Smooth muscle cell (in vitro differentiated cells): ENCODE results near the gene OSBPL10. TPM values are rescaled to one million over a fixed set of nuclear protein-coding genes. Genes with fewer than 3 reads are reported as not detected.

Source experiments
- DNase-seq: peaks from one replicate; lab custom pipeline; 2025; ENCODE audit not compliant: unreplicated experiment; lab: John Stamatoyannopoulos, UW
- H2AFZ ChIP-seq: fragments of 200-600 bp; sonication (generic); 2 replicates; pipeline ENCODE4 v1.6.0; 2016; ENCODE audit warnings: antibody characterized with exemption, low read depth, mild to moderate bottlenecking
- H3F3A ChIP-seq: fragments of 200-600 bp; sonication (generic); 2 replicates; pipeline ENCODE4 v1.6.0; 2017; ENCODE audit warnings: antibody characterized with exemption, low read depth
- H3K27ac ChIP-seq: fragments of 200-600 bp; sonication (generic); 2 replicates; pipeline ENCODE4 v1.5.1; 2016; ENCODE audit warnings: low read depth, mild to moderate bottlenecking
- H3K27me3 ChIP-seq: fragments of 200-600 bp; sonication (generic); 2 replicates; pipeline ENCODE4 v1.6.1; 2016; ENCODE audit warnings: low read depth, mild to moderate bottlenecking
- H3K36me3 ChIP-seq: fragments of 200-600 bp; sonication (generic); 2 replicates; pipeline ENCODE4 v1.5.1; 2016; ENCODE audit warnings: low read depth
- H3K4me1 ChIP-seq: fragments of 200-600 bp; sonication (generic); 2 replicates; pipeline ENCODE4 v1.5.1; 2016; ENCODE audit warnings: low read depth
- H3K4me2 ChIP-seq: fragments of 200-600 bp; sonication (generic); 2 replicates; pipeline ENCODE4 v1.6.0; 2016; ENCODE audit warnings: mild to moderate bottlenecking
- H3K4me3 ChIP-seq: fragments of 200-600 bp; sonication (generic); 2 replicates; pipeline ENCODE4 v1.5.1; 2016; ENCODE audit warnings: mild to moderate bottlenecking
- H3K79me2 ChIP-seq: fragments of 200-600 bp; sonication (generic); 2 replicates; pipeline ENCODE4 v1.6.0; 2016; ENCODE audit warnings: low read depth, mild to moderate bottlenecking
- H3K9ac ChIP-seq: fragments of 200-600 bp; sonication (generic); 2 replicates; pipeline ENCODE4 v1.6.0; 2016; ENCODE audit warnings: low read depth
- H3K9me3 ChIP-seq: fragments of 200-600 bp; sonication (generic); replicated peaks from 2 replicates; pipeline ENCODE4 v1.5.1; 2016; ENCODE audit warnings: low read depth
- H4K20me1 ChIP-seq: fragments of 200-600 bp; sonication (generic); 2 replicates; pipeline ENCODE4 v1.6.0; 2016; ENCODE audit warnings: low read depth
- CTCF ChIP-seq: fragments of 200-600 bp; sonication (generic); IDR thresholded peaks from 2 replicates; pipeline ENCODE4 v1.5.1; 2017; ENCODE audit warnings: borderline replicate concordance, mild to moderate bottlenecking, antibody characterized with exemption; ENCODE audit not compliant: insufficient read depth, poor library complexity, severe bottlenecking
- WGBS: methylation state at CpG from one replicate; pipeline ENCODE4 v1.1.7; 2016; ENCODE audit warnings: low lambda C conversion rate; 5-methylcytosine and 5-hydroxymethylcytosine counted together
- polyA plus RNA-seq: library from polyadenylated mRNA; unstranded; fragments of >200 nt; fragmentation: Nextera tagmentation; extraction: Ambion mirVana; gene quantifications from 2 replicates; pipeline ENCODE4 v1.2.1, GENCODE V29; 2016
- total RNA-seq: library from RNA; depleted of rRNA; stranded (reverse); fragments of >200 nt; gene quantifications from 2 replicates; pipeline ENCODE4 v1.2.3, GENCODE V29; 2014

OSBPL10 gene
- total and polyA plus RNA-seq, 2 experiments from 2014 or later: 48.9 to 91.5 TPM

- Histone ChIP-seq H3K36me3 (no peaks in the 10 kb centered on the region), H3K4me3 (no peak overlapping the region), H3K9me3 (no peaks in the 10 kb centered on the region), H3K9ac (no peak overlapping the region), H4K20me1 (peaks cover 42% of the 10 kb centered on the region), H3K27me3 (no peaks in the 10 kb centered on the region), H3K27ac (no peak overlapping the region), H3F3A (no peaks in the 10 kb centered on the region), H2AFZ (no peak overlapping the region), H3K4me2 (no peak overlapping the region), H3K4me1 (peaks cover 13% of the 10 kb centered on the region), H3K79me2 (peaks cover 95% of the 10 kb centered on the region)
- WGBS: 96% methylated on average over 4 of the region's 4 CpGs
- no peak for DNase-seq
- no peak for TF ChIP-seq CTCF
These were observed 51.1 kb downstream of the OSBPL10 start for GRCh38 chr3:31929826-31930502.

DNA sequence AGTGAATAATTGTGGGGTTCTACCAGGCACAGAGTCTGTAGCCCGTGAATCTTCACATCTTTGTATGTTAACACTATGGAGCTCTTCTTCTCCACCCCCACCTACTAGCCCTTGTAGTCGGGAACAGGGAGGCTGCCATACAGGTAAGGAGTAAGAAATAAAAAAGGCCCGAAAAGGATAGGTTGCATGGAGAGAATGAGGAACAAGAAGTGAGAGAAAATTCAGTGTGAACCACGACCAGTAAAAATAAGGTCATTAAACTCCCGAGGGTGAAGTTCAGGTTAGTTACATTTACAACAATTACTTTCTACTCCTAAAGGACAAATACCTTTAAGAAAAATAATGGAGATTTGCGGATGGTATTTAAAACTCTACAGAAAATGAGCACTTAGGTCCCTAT lies 53.3 kb downstream of the OSBPL10 start:
- peaks cover 95% of the 10 kb centered on the region for H3K79me2 ChIP-seq
- TF ChIP-seq CTCF: no peak
- DNase-seq: no peak
- H3K4me1 ChIP-seq: peaks cover 4% of the 10 kb centered on the region
- H4K20me1 ChIP-seq: peaks cover 47% of the 10 kb centered on the region
- H3F3A ChIP-seq: no peaks in the 10 kb centered on the region
- peak overlapping the region; percentile 21 for H3K27ac ChIP-seq
- H3K4me3 ChIP-seq: no peak overlapping the region
- WGBS: 72% methylated on average over 6 of the region's 6 CpGs
- no peak overlapping the region for H3K9ac ChIP-seq
- no peaks in the 10 kb centered on the region for H3K9me3 ChIP-seq
- H2AFZ ChIP-seq: no peak overlapping the region
- H3K4me2 ChIP-seq: peak overlapping the region; percentile 2
- H3K27me3 ChIP-seq: no peaks in the 10 kb centered on the region
- no peaks in the 10 kb centered on the region for H3K36me3 ChIP-seq

- no peaks in the 10 kb centered on the region for H3K9me3 ChIP-seq
- H3K4me1 ChIP-seq: peaks cover 5% of the 10 kb centered on the region
- H3F3A ChIP-seq: no peaks in the 10 kb centered on the region
- WGBS: 91% methylated on average over 4 of the region's 4 CpGs
- H3K27me3 ChIP-seq: no peaks in the 10 kb centered on the region
- no peak for DNase-seq
- H3K27ac ChIP-seq: peak overlapping the region; percentile 21
- peaks cover 95% of the 10 kb centered on the region for H3K79me2 ChIP-seq
- TF ChIP-seq CTCF: no peak
- no peak overlapping the region for H3K4me2 ChIP-seq
- H2AFZ ChIP-seq: no peak overlapping the region
- H3K9ac ChIP-seq: no peak overlapping the region
- H3K36me3 ChIP-seq: no peaks in the 10 kb centered on the region
- H4K20me1 ChIP-seq: peaks cover 57% of the 10 kb centered on the region
- H3K4me3 ChIP-seq: no peak overlapping the region
These were observed 54.5 kb downstream of the OSBPL10 start for GRCh38 chr3:31926543-31926942.

DNA sequence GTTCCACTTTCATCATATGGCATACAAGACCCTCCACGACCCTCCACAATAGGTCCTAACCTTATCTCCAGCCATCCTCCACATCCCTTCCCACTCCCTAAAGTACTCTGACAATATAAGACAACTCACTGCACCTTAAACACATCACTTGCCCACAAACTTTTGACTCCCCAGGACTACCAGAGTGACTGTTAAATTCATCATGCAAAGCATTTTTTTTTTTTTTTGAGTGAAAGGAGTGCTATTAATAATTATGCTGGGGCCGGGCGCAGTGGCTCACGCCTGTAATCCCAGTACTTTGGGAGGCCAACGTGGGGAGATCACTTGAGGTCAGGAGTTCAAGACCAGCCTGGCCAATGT lies 55.8 kb downstream of the OSBPL10 start:
- TF ChIP-seq CTCF: no peak
- no peak for DNase-seq
- Histone ChIP-seq H2AFZ (no peak overlapping the region), H3K4me1 (peaks cover 5% of the 10 kb centered on the region), H3K4me3 (no peak overlapping the region), H3K9me3 (no peaks in the 10 kb centered on the region), H3K4me2 (no peak overlapping the region), H3K27me3 (no peaks in the 10 kb centered on the region), H3F3A (no peaks in the 10 kb centered on the region), H3K27ac (no peak overlapping the region), H3K79me2 (peaks cover 97% of the 10 kb centered on the region), H3K36me3 (no peaks in the 10 kb centered on the region), H4K20me1 (peaks cover 58% of the 10 kb centered on the region), H3K9ac (no peak overlapping the region)
- 94% methylated on average over 5 of the region's 5 CpGs for WGBS
